A673 (cell line): ENCODE results near the gene RNF151. TPM values are rescaled to one million over a fixed set of nuclear protein-coding genes. Genes with fewer than 3 reads are reported as not detected.
A peak's percentile ranks its signal among the peaks of the same experiment; 100 is the strongest.

ENCODE experiments used
- BruUV-seq: library from RNA; stranded (reverse); fragments of 400-500 nt; replicated peaks from 2 replicates; lab custom pipeline; 2021; lab: Mats Ljungman, UMichigan
- CTCF ChIA-PET: fragments of 300-600 bp; sonication (Branson Sonifier 250); formaldehyde crosslinking; loops from one replicate; lab custom pipeline; 2022; ENCODE audit warnings: antibody characterized with exemption; lab: Charles Lee
- POLR2A ChIA-PET: fragments of 300-600 bp; sonication (Branson Sonifier 250); formaldehyde crosslinking; loops from one replicate; lab custom pipeline; 2022; ENCODE audit warnings: antibody characterized with exemption; ENCODE audit not compliant: low non-redundant PET; lab: Charles Lee
- DNase-seq: peaks from one replicate; pipeline ENCODE4 v3.0.0-alpha.2; 2015; ENCODE audit warnings: low spot score
- H3K27ac ChIP-seq: fragments of 200-600 bp; sonication (generic); 2 replicates; pipeline ENCODE4 v1.5.1; 2016; ENCODE audit warnings: mixed run types, low read depth, mild to moderate bottlenecking, mixed read lengths, antibody characterized with exemption, low read length; ENCODE audit not compliant: poor library complexity, severe bottlenecking
- H3K27me3 ChIP-seq: fragments of 200-600 bp; sonication (generic); replicated peaks from 2 replicates; pipeline ENCODE4 v1.6.1; 2017; ENCODE audit warnings: mixed run types, low read depth, mild to moderate bottlenecking, mixed read lengths, antibody characterized with exemption, low read length; ENCODE audit not compliant: insufficient read depth, poor library complexity
- H3K36me3 ChIP-seq: fragments of 200-600 bp; sonication (generic); 2 replicates; pipeline ENCODE4 v1.6.1; 2016; ENCODE audit warnings: mixed run types, mild to moderate bottlenecking, mixed read lengths, antibody characterized with exemption, low read length; ENCODE audit not compliant: insufficient read depth, poor library complexity, severe bottlenecking
- H3K4me1 ChIP-seq: fragments of 200-600 bp; sonication (generic); 2 replicates; pipeline ENCODE4 v1.6.1; 2017; ENCODE audit warnings: mixed run types, mild to moderate bottlenecking, mixed read lengths, antibody characterized with exemption, low read length; ENCODE audit not compliant: insufficient read depth, poor library complexity, severe bottlenecking
- H3K4me3 ChIP-seq: fragments of 200-600 bp; sonication (generic); 2 replicates; pipeline ENCODE4 v1.5.1; 2016; ENCODE audit warnings: low read depth, mixed run types, mild to moderate bottlenecking, mixed read lengths, low read length; ENCODE audit not compliant: poor library complexity, severe bottlenecking
- H3K9me3 ChIP-seq: fragments of 200-600 bp; sonication (generic); 2 replicates; pipeline ENCODE4 v1.6.1; 2016; ENCODE audit warnings: mixed run types, low read depth, mild to moderate bottlenecking, mixed read lengths, antibody characterized with exemption, low read length; ENCODE audit not compliant: poor library complexity, severe bottlenecking
- EZH2 ChIP-seq: fragments of 200-600 bp; sonication (generic); IDR thresholded peaks from 2 replicates; pipeline ENCODE4 v1.6.1; 2017; ENCODE audit warnings: borderline replicate concordance, low read depth, mild to moderate bottlenecking, mixed read lengths, antibody characterized with exemption, low read length; ENCODE audit not compliant: poor library complexity, severe bottlenecking
- intact Hi-C: fragments of 100-400 bp; cut with micrococcal nuclease; formaldehyde crosslinking; loops from one replicate; pipeline ENCODE4 v1.10.0; 2022; ENCODE audit not compliant: unreplicated experiment
- total RNA-seq: library from RNA; stranded (reverse); gene quantifications from 2 replicates; pipeline ENCODE4 v1.2.3, GENCODE V29; 2021
- TF ChIP-seq, protein P1 (sequence below): fragments of 300-800, 200-600 bp; sonication (generic); conservative IDR thresholded peaks from 2 replicates; pipeline ENCODE4 v1.5.1; 2017; ENCODE audit warnings: low read depth, mild to moderate bottlenecking, antibody characterized with exemption, low read length, moderate library complexity, mixed read lengths

Gene RNF151
- total RNA-seq, 1 experiment from 2014 or later: not detected

DNA sequence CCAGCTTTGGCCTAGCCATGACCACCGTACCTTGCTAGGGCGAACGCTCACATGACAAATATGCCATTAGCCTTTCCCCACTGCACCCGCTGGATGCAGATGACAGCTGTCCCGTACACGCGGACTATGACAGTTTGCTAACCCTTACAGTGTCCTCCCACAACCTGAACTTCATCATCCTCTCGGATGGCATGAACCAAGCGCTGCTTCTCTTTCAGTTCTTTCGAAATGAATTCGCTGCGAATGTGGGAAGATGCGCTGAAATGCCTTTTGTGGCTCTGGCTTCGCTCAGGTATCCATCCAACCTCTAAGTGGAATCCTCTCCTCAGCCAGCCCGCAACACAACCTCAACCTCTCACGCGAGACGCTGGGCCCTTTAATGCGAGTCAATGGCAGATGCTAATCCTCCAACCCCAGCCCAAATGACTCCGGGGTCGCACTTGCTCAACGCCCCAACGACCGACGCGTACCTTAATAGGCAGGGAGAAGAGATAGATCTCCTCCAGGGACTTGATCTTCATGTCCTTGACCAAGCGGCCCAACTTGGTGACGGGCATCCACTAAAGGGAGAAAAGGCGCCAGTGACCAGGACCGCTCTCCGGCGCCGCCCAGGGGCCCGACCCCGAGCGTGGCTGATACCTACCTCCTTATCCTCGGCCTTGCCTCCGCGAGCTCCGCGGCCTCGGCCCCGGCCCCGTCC lies 2.7 kb upstream of the RNF151 start:
- peaks cover 21% of the 10 kb centered on the region for H3K4me1 ChIP-seq
- POLR2A ChIA-PET: interaction anchor here (0.7 kb wide), 2 partner anchors 20 to 496 kb away, joined by 9 to 17 read pairs; partner anchors contain the start of gene GFER
- no peak for DNase-seq
- TF ChIP-seq EZH2: no peak
- TF ChIP-seq, protein P1, sequence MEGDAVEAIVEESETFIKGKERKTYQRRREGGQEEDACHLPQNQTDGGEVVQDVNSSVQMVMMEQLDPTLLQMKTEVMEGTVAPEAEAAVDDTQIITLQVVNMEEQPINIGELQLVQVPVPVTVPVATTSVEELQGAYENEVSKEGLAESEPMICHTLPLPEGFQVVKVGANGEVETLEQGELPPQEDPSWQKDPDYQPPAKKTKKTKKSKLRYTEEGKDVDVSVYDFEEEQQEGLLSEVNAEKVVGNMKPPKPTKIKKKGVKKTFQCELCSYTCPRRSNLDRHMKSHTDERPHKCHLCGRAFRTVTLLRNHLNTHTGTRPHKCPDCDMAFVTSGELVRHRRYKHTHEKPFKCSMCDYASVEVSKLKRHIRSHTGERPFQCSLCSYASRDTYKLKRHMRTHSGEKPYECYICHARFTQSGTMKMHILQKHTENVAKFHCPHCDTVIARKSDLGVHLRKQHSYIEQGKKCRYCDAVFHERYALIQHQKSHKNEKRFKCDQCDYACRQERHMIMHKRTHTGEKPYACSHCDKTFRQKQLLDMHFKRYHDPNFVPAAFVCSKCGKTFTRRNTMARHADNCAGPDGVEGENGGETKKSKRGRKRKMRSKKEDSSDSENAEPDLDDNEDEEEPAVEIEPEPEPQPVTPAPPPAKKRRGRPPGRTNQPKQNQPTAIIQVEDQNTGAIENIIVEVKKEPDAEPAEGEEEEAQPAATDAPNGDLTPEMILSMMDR: 0 out of 2 replicates have a peak, but pooled peaks have one; percentile 19
- CTCF ChIA-PET: interaction anchor here (0.7 kb wide), 1 partner anchor 48 kb away, joined by 7 read pairs; no protein-coding TSS in a partner anchor
- no peaks in the 10 kb centered on the region for H3K9me3 ChIP-seq
- no peaks in the 10 kb centered on the region for H3K27me3 ChIP-seq
- H3K36me3 ChIP-seq: peaks cover 27% of the 10 kb centered on the region
- peak overlapping the region; percentile 88 for H3K4me3 ChIP-seq
- intact Hi-C loops: no loop called here
- peak overlapping the region; percentile 95 for H3K27ac ChIP-seq
- BruUV-seq: no TSS peak

GRCh38 chr16:1964506-1965395 lies 1.9 kb upstream of the RNF151 start, which contains the start of gene RPS2:
TSS of gene RPS2 (minus strand) at chr16:1964826. CDS start at chr16:1964625, 201 bp downstream.
- BruUV-seq: no TSS peak
- intact Hi-C loops: no loop called here
- POLR2A ChIA-PET: interaction anchor here (0.6 to 1.1 kb wide), 8 partner anchors 14 to 495 kb away, joined by 3 to 17 read pairs (median 4); partner anchors contain the start of genes GFER and NOXO1
- H3K9me3 ChIP-seq: no peaks in the 10 kb centered on the region
- H3K27ac ChIP-seq: peak within 1 kb of the TSS; percentile 95
- H3K4me1 ChIP-seq: peaks cover 19% of the 10 kb centered on the region
- H3K27me3 ChIP-seq: no peaks in the 10 kb centered on the region
- DNase-seq: peak; percentile 99
- H3K36me3 ChIP-seq: peaks cover 27% of the 10 kb centered on the region
- CTCF ChIA-PET: interaction anchor here (0.7 kb wide), 1 partner anchor 47 kb away, joined by 7 read pairs; no protein-coding TSS in a partner anchor
- H3K4me3 ChIP-seq: peak within 1 kb of the TSS; percentile 88
- no peak for TF ChIP-seq EZH2
- TF ChIP-seq, protein P1: peak; percentile 3; the same call in 1 of the 2 replicates

DNA sequence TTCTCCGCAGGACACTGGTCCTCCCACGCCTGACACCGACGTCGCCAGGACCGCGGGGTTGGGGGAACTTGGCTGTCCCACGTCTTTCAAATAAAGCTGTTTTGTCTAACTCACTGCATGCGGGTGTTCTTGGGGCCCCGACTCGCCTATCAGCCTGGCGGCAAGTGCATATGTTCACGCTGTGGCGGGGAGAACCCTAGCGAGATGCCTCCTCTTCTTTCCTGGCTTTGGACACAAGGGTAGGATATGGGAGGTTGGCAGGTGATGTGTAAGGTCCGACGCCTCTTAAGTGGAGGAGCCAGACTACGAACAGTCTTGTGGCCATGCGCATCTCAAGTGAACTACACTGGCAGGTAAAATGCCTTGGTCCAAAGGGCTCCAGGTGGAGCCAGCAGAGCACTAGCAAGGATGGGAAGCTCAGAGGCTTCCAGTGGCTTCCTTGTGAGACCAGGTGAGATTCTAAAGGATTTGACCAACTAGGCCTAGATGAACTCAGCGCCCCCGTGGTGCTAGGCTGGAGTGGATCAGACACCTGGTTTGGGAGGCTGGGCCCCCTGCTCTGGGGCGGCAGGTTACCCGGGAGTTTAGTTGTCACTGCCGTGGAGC lies 1.2 kb upstream of the RNF151 start:
- no peaks in the 10 kb centered on the region for H3K9me3 ChIP-seq
- ChIA-PET POLR2A (interaction anchor here (0.6 to 1.1 kb wide), 2 partner anchors 13 to 16 kb away, joined by 3 to 4 read pairs; partner anchors contain the start of gene NOXO1), CTCF (interaction anchor here (0.5 kb wide), 1 partner anchor 175 kb away, joined by 3 read pairs; no protein-coding TSS in a partner anchor)
- DNase-seq: no peak
- peaks cover 27% of the 10 kb centered on the region for H3K36me3 ChIP-seq
- intact Hi-C loops: no loop called here
- no peaks in the 10 kb centered on the region for H3K27me3 ChIP-seq
- TF ChIP-seq, protein P1: no peak
- TF ChIP-seq EZH2: no peak
- peaks cover 16% of the 10 kb centered on the region for H3K4me1 ChIP-seq
- H3K4me3 ChIP-seq: peak overlapping the region; percentile 88
- TSS peak; percentile 66 for BruUV-seq
- peak overlapping the region; percentile 95 for H3K27ac ChIP-seq
